ENCODE measurements around the gene RETREG3. TPM values are rescaled to one million over a fixed set of nuclear protein-coding genes. Genes with fewer than 3 reads are reported as not detected.

The RETREG3 gene
- total and polyA plus RNA-seq, 9 of the 15 experiments (the other 6 are each of a cell fraction or from before 2014, with no cell fraction given): 4.1 to 39.0 (median 16.9) TPM

DNA sequence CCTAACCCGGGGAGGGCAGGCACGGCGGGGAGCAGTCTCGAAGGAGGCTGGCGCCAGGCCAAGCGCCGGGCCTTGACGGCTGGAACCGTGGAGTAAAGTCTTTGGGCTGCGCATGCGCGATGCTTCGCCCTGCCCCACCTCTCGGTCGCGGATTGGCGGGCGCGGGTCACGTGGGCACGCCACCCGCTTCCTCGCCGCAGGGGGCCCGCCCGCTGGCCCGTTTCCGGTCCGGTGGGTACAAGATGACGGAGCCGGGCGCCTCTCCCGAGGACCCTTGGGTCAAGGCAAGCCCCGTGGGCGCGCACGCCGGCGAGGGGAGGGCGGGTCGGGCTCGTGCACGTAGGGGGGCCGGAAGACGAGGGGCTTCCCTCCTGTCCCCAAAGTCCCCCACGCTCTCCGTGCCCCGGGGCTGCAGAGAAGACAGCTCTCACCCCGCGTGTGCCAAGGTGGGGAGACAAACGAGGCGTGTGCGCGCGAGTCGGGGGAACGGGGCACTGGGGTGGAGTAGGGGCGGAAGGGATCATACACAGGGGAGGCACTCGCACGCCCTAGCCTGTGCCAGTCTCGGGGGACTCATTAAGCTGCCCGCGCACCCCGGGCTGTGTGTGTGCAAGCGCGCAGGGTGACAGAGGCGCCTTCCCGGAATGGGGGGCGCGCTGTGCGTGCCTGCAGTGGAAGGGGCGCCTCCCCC lies 42.1 kb downstream of the RETREG3 start, which contains the start of gene MLX (continued):
- TF ChIP-seq ETS1 (conservative IDR thresholded peaks at IDR 0.05; ENCODE audit: control insufficient read depth, low read depth, low read length) (peak; percentile 84), POU5F1 (IDR thresholded peaks at IDR 0.05; ENCODE audit: borderline replicate concordance, low read depth, low read length, partially characterized antibody) (peak; percentile 16), U2AF1 (optimal IDR thresholded peaks at IDR 0.05; ENCODE audit: low read depth, low read length) (no peak), NFATC3 (IDR thresholded peaks at IDR 0.05) (no peak), TBL1XR1 (IDR thresholded peaks at IDR 0.05; ENCODE audit: low read length in 2 of 2) (0 out of 4 replicates have a peak, but pooled peaks of 1 of the 2 experiments have one; percentile 9), ZNF121 (CRISPR knock-in tag; conservative IDR thresholded peaks at IDR 0.05) (no peak), ZNF239 (CRISPR knock-in tag; IDR thresholded peaks at IDR 0.05) (no peak), EGR1 (conservative IDR thresholded peaks at IDR 0.05) (peak; percentile 47; the same call in 1 of the 2 replicates), ZNF75A (CRISPR knock-in tag; IDR thresholded peaks at IDR 0.05) (no peak), NFIX (CRISPR knock-in tag; IDR thresholded peaks at IDR 0.05; ENCODE audit: low read depth) (peak; percentile 60), JUN (IDR thresholded peaks at IDR 0.05; ENCODE audit: borderline replicate concordance, low read depth, low read length) (0 out of 2 replicates have a peak, but pooled peaks have one; percentile 5), JUN (CRISPR knock-in tag; IDR thresholded peaks at IDR 0.05; ENCODE audit: borderline replicate concordance) (no peak), ZNF165 (CRISPR knock-in tag; IDR thresholded peaks at IDR 0.05; ENCODE audit: borderline replicate concordance) (no peak), PCBP1 (IDR thresholded peaks at IDR 0.05; ENCODE audit: low read depth, low read length, poor library complexity, severe bottlenecking) (peak; percentile 20), MXI1 (IDR thresholded peaks at IDR 0.05; ENCODE audit: low read depth, low read length) (peak; percentile 89), ZBTB7A (IDR thresholded peaks at IDR 0.05; ENCODE audit: borderline replicate concordance, control insufficient read depth, low read depth, low read length) (peak; percentile 52; the same call in 1 of the 2 replicates)
